ENCODE data around the gene PGAP6.
"Not testable (repeated sequence)": the region's sequence is repeated elsewhere in the genome, so short reads cannot be mapped to it uniquely, and the experiment has no call there.

PGAP6 gene

GRCh38 chr16:363110-363765 is 18.5 kb downstream of the PGAP6 start:
- Histone ChIP-seq H3K27me3 (ENCODE audit: control insufficient read depth in 1 of 2, insufficient read depth in 2 of 2, low read length in 2 of 2) (peaks cover 9 to 10% of the 10 kb centered on the region in 2 donors), H3K9ac (ENCODE audit: low read length in 2 of 2) (no peak overlapping the region), H3K4me1 (ENCODE audit: control insufficient read depth, insufficient read depth, low read length) (no peaks in the 10 kb centered on the region), H3K9me3 (ENCODE audit: control insufficient read depth in 2 of 2, low read length in 2 of 2) (no peaks in the 10 kb centered on the region), H3K36me3 (ENCODE audit: control insufficient read depth in 2 of 2, insufficient read depth in 2 of 2, low read length in 2 of 2) (peaks cover 14 to 16% of the 10 kb centered on the region in 2 donors), H3K27ac (ENCODE audit: low read length) (no peak overlapping the region), H3K4me3 (ENCODE audit: low read length in 2 of 2) (no peak overlapping the region)

- not testable (repeated sequence) for H3K9ac ChIP-seq (ENCODE audit: low read length in 2 of 2); H3K4me3 ChIP-seq (ENCODE audit: low read length in 2 of 2); H3K27me3 ChIP-seq (ENCODE audit: control insufficient read depth in 1 of 2, insufficient read depth in 2 of 2, low read length in 2 of 2); H3K27ac ChIP-seq (ENCODE audit: low read length); H3K4me1 ChIP-seq (ENCODE audit: control insufficient read depth, insufficient read depth, low read length); H3K9me3 ChIP-seq (ENCODE audit: control insufficient read depth in 2 of 2, low read length in 2 of 2)
- peaks cover 9 to 10% of the 10 kb centered on the region in 2 donors for H3K36me3 ChIP-seq (ENCODE audit: control insufficient read depth in 2 of 2, insufficient read depth in 2 of 2, low read length in 2 of 2)
These were observed 19.1 kb downstream of the PGAP6 start for GRCh38 chr16:362702-362999.

- peaks cover 9 to 10% of the 10 kb centered on the region in 2 donors for H3K27me3 ChIP-seq (ENCODE audit: control insufficient read depth in 1 of 2, insufficient read depth in 2 of 2, low read length in 2 of 2)
- no peak overlapping the region for H3K9ac ChIP-seq (ENCODE audit: low read length in 2 of 2)
- peaks cover 5 to 6% of the 10 kb centered on the region in 2 donors for H3K36me3 ChIP-seq (ENCODE audit: control insufficient read depth in 2 of 2, insufficient read depth in 2 of 2, low read length in 2 of 2)
- no peaks in the 10 kb centered on the region for H3K4me1 ChIP-seq (ENCODE audit: control insufficient read depth, insufficient read depth, low read length)
- H3K4me3 ChIP-seq (ENCODE audit: low read length in 2 of 2), result no peak overlapping the region
- no peaks in the 10 kb centered on the region for H3K9me3 ChIP-seq (ENCODE audit: control insufficient read depth in 2 of 2, low read length in 2 of 2)
- H3K27ac ChIP-seq (ENCODE audit: low read length), result no peak overlapping the region
These were observed 19.7 kb downstream of the PGAP6 start for GRCh38 chr16:361872-362701.

GRCh38 chr16:361341-361871 is 20.4 kb downstream of the PGAP6 start:
- no peak overlapping the region for H3K9ac ChIP-seq (ENCODE audit: low read length in 2 of 2)
- no peak overlapping the region for H3K27ac ChIP-seq (ENCODE audit: low read length)
- peaks cover 9 to 10% of the 10 kb centered on the region in 2 donors for H3K27me3 ChIP-seq (ENCODE audit: control insufficient read depth in 1 of 2, insufficient read depth in 2 of 2, low read length in 2 of 2)
- no peaks in the 10 kb centered on the region for H3K4me1 ChIP-seq (ENCODE audit: control insufficient read depth, insufficient read depth, low read length)
- no peaks in the 10 kb centered on the region for H3K9me3 ChIP-seq (ENCODE audit: control insufficient read depth in 2 of 2, low read length in 2 of 2)
- H3K4me3 ChIP-seq (ENCODE audit: low read length in 2 of 2), result no peak overlapping the region
- peaks cover under 1 to 1% of the 10 kb centered on the region in 2 donors for H3K36me3 ChIP-seq (ENCODE audit: control insufficient read depth in 2 of 2, insufficient read depth in 2 of 2, low read length in 2 of 2)

- no peaks in the 10 kb centered on the region for H3K36me3 ChIP-seq (ENCODE audit: control insufficient read depth in 2 of 2, insufficient read depth in 2 of 2, low read length in 2 of 2)
- H3K4me3 ChIP-seq (ENCODE audit: low read length in 2 of 2), result no peak overlapping the region
- no peak overlapping the region for H3K27ac ChIP-seq (ENCODE audit: low read length)
- no peaks in the 10 kb centered on the region for H3K9me3 ChIP-seq (ENCODE audit: control insufficient read depth in 2 of 2, low read length in 2 of 2)
- H3K9ac ChIP-seq (ENCODE audit: low read length in 2 of 2), result no peak overlapping the region
- no peaks in the 10 kb centered on the region for H3K4me1 ChIP-seq (ENCODE audit: control insufficient read depth, insufficient read depth, low read length)
- H3K27me3 ChIP-seq (ENCODE audit: control insufficient read depth in 1 of 2, insufficient read depth in 2 of 2, low read length in 2 of 2), result peaks cover 9 to 10% of the 10 kb centered on the region in 2 donors
These were observed 21.0 kb downstream of the PGAP6 start for GRCh38 chr16:360698-361336.

GRCh38 chr16:359871-360697 is 21.7 kb downstream of the PGAP6 start:
- Histone ChIP-seq H3K4me1 (ENCODE audit: control insufficient read depth, insufficient read depth, low read length) (no peaks in the 10 kb centered on the region), H3K9ac (ENCODE audit: low read length in 2 of 2) (no peak overlapping the region), H3K27ac (ENCODE audit: low read length) (no peak overlapping the region), H3K36me3 (ENCODE audit: control insufficient read depth in 2 of 2, insufficient read depth in 2 of 2, low read length in 2 of 2) (no peaks in the 10 kb centered on the region), H3K27me3 (ENCODE audit: control insufficient read depth in 1 of 2, insufficient read depth in 2 of 2, low read length in 2 of 2) (peaks cover 9 to 10% of the 10 kb centered on the region in 2 donors), H3K4me3 (ENCODE audit: low read length in 2 of 2) (no peak overlapping the region), H3K9me3 (ENCODE audit: control insufficient read depth in 2 of 2, low read length in 2 of 2) (no peaks in the 10 kb centered on the region)

- Histone ChIP-seq H3K36me3 (ENCODE audit: control insufficient read depth in 2 of 2, insufficient read depth in 2 of 2, low read length in 2 of 2) (no peaks in the 10 kb centered on the region), H3K27me3 (ENCODE audit: control insufficient read depth in 1 of 2, insufficient read depth in 2 of 2, low read length in 2 of 2) (peaks cover 3 to 5% of the 10 kb centered on the region in 2 donors), H3K4me3 (ENCODE audit: low read length in 2 of 2) (no peak overlapping the region), H3K9me3 (ENCODE audit: control insufficient read depth in 2 of 2, low read length in 2 of 2) (no peaks in the 10 kb centered on the region), H3K27ac (ENCODE audit: low read length) (no peak overlapping the region), H3K4me1 (ENCODE audit: control insufficient read depth, insufficient read depth, low read length) (no peaks in the 10 kb centered on the region), H3K9ac (ENCODE audit: low read length in 2 of 2) (no peak overlapping the region)
These were observed 22.6 kb downstream of the PGAP6 start for GRCh38 chr16:359067-359763.

GRCh38 chr16:356741-357140 is 25.0 kb downstream of the PGAP6 start:
- peaks cover 7% of the 10 kb centered on the region for H3K4me1 ChIP-seq (ENCODE audit: control insufficient read depth, insufficient read depth, low read length)
- no peak overlapping the region for H3K4me3 ChIP-seq (ENCODE audit: low read length in 2 of 2)
- no peaks in the 10 kb centered on the region for H3K9me3 ChIP-seq (ENCODE audit: control insufficient read depth in 2 of 2, low read length in 2 of 2)
- H3K9ac ChIP-seq (ENCODE audit: low read length in 2 of 2), result no peak overlapping the region
- H3K27me3 ChIP-seq (ENCODE audit: control insufficient read depth in 1 of 2, insufficient read depth in 2 of 2, low read length in 2 of 2), result peaks cover 0 to 1% of the 10 kb centered on the region in 2 donors
- no peaks in the 10 kb centered on the region for H3K36me3 ChIP-seq (ENCODE audit: control insufficient read depth in 2 of 2, insufficient read depth in 2 of 2, low read length in 2 of 2)
- no peak overlapping the region for H3K27ac ChIP-seq (ENCODE audit: low read length)

- Histone ChIP-seq H3K36me3 (ENCODE audit: control insufficient read depth in 2 of 2, insufficient read depth in 2 of 2, low read length in 2 of 2) (no peaks in the 10 kb centered on the region), H3K9me3 (ENCODE audit: control insufficient read depth in 2 of 2, low read length in 2 of 2) (no peaks in the 10 kb centered on the region), H3K9ac (ENCODE audit: low read length in 2 of 2) (no peak overlapping the region), H3K27me3 (ENCODE audit: control insufficient read depth in 1 of 2, insufficient read depth in 2 of 2, low read length in 2 of 2) (no peaks in the 10 kb centered on the region), H3K4me3 (ENCODE audit: low read length in 2 of 2) (no peak overlapping the region), H3K27ac (ENCODE audit: low read length) (no peak overlapping the region), H3K4me1 (ENCODE audit: control insufficient read depth, insufficient read depth, low read length) (peaks cover 10% of the 10 kb centered on the region)
These were observed 26.8 kb downstream of the PGAP6 start for GRCh38 chr16:354971-355461.

Measured in stomach smooth muscle (tissue), 2 donors.